GM12865 (cell line): ENCODE data around the gene NEK5.
"Not testable (repeated sequence)": the region's sequence is repeated elsewhere in the genome, so short reads cannot be mapped to it uniquely, and the experiment has no call there.

Experiments
- DNase-seq: peaks from one replicate; pipeline ENCODE4 v3.0.0; 2010; ENCODE audit warnings: low read depth
- H3K4me3 ChIP-seq: 2 replicates; pipeline ENCODE4 v1.5.1; 2011; ENCODE audit warnings: mild to moderate bottlenecking, low read depth, low read length, control low read depth
- CTCF ChIP-seq: IDR thresholded peaks from 2 replicates; pipeline ENCODE4 v1.5.1; 2011; ENCODE audit warnings: low read length, control low read depth, low read depth, inconsistent platforms; ENCODE audit not compliant: insufficient read depth; ENCODE audit errors: missing control alignments

NEK5 gene

GRCh38 chr13:52164989-52165388 is 36.1 kb upstream of the NEK5 start:
- no peak overlapping the region for H3K4me3 ChIP-seq
- no peak for TF ChIP-seq CTCF
- no peak for DNase-seq

GRCh38 chr13:52163878-52164277 is 35.0 kb upstream of the NEK5 start:
- DNase-seq, H3K4me3 ChIP-seq: not testable (repeated sequence)

GRCh38 chr13:52162279-52163101 is 33.6 kb upstream of the NEK5 start:
- no peak for DNase-seq
- no peak overlapping the region for H3K4me3 ChIP-seq
- no peak for TF ChIP-seq CTCF

- no peak for DNase-seq
- H3K4me3 ChIP-seq = no peak overlapping the region
- no peak for TF ChIP-seq CTCF
Measured at GRCh38 chr13:52161181-52161646, 32.3 kb upstream of the NEK5 start.

- TF ChIP-seq CTCF = no peak
- no peak for DNase-seq
- H3K4me3 ChIP-seq = no peak overlapping the region
Measured at GRCh38 chr13:52160506-52160905, 31.6 kb upstream of the NEK5 start.

- H3K4me3 ChIP-seq = peak overlapping the region; percentile 77
- no peak for TF ChIP-seq CTCF
- no peak for DNase-seq
Measured at GRCh38 chr13:52160053-52160452, 31.2 kb upstream of the NEK5 start.

GRCh38 chr13:52159159-52159982 is 30.5 kb upstream of the NEK5 start, which contains the start of gene NEK3:
Gene NEK3, minus strand, starts transcription at chr13:52159597. Its CDS starts 3,406 bp downstream, at chr13:52156191.
- DNase-seq = peak; percentile 72
- peak within 1 kb of the TSS; percentile 77 for H3K4me3 ChIP-seq
- TF ChIP-seq CTCF = no peak
